ENCODE results near the gene ARHGEF40.

DNA sequence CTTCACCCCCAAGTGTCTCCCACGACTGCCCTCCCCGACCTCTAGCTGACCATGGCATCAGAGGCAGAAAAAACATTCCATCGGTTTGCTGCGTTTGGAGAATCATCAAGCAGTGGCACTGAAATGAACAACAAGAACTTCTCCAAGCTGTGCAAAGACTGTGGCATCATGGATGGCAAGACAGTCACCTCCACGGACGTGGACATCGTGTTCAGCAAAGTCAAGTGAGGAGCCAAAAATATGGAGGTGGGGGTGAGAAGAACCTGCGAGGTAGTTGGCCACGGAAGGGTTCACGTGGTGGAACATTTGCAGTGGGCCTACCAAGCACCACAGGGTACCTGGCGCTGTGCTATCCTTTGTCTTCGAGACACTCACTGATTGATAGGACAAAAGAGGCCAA, 39.6 kb upstream of the ARHGEF40 start:
- TF ChIP-seq EZH2phosphoT487 (IDR thresholded peaks at IDR 0.05; ENCODE audit: insufficient read depth, low read depth) = no peak
- no peak for TF ChIP-seq EZH2 (IDR thresholded peaks at IDR 0.05; ENCODE audit: insufficient read depth, poor library complexity, severe bottlenecking)

Data from GM23248 (cell line).